Measurements from ENCODE around the gene CDH5.

GRCh38 chr16:66416136-66416535 is 49.6 kb downstream of the CDH5 start:
- TF ChIP-seq CTCF (conservative IDR thresholded peaks at IDR 0.05) (no peak), EZH2 (IDR thresholded peaks at IDR 0.05; ENCODE audit: low read depth) (no peak)
